Osteocyte (in vitro differentiated cells): ENCODE measurements around the gene TEX28. TPM values are rescaled to one million over a fixed set of nuclear protein-coding genes. Genes with fewer than 3 reads are reported as not detected.
"Not testable (repeated sequence)": the region's sequence is repeated elsewhere in the genome, so short reads cannot be mapped to it uniquely, and the experiment has no call there.

Experiments
- DNase-seq: peaks from one replicate; pipeline ENCODE4 v3.0.0; 2021; ENCODE audit warnings: mixed read lengths; ENCODE audit not compliant: unreplicated experiment; ENCODE audit errors: extremely low spot score
- H3K27ac Mint-ChIP-seq: one replicate; pipeline ENCODE4 v1.8.0; 2021; ENCODE audit warnings: mild to moderate bottlenecking, mixed read lengths; ENCODE audit not compliant: unreplicated experiment
- H3K27me3 Mint-ChIP-seq: one replicate; pipeline ENCODE4 v1.8.0; 2021; ENCODE audit warnings: mixed read lengths; ENCODE audit not compliant: unreplicated experiment
- H3K36me3 Mint-ChIP-seq: one replicate; pipeline ENCODE4 v1.8.0; 2021; ENCODE audit warnings: mixed read lengths; ENCODE audit not compliant: unreplicated experiment
- H3K4me1 Mint-ChIP-seq: one replicate; pipeline ENCODE4 v1.8.0; 2021; ENCODE audit warnings: mixed read lengths; ENCODE audit not compliant: unreplicated experiment
- H3K4me3 Mint-ChIP-seq: one replicate; pipeline ENCODE4 v1.8.0; 2021; ENCODE audit warnings: mild to moderate bottlenecking, moderate library complexity, mixed read lengths; ENCODE audit not compliant: unreplicated experiment
- H3K9me3 Mint-ChIP-seq: one replicate; pipeline ENCODE4 v1.8.0; 2021; ENCODE audit warnings: mixed read lengths; ENCODE audit not compliant: unreplicated experiment
- CTCF ChIP-seq: fragments of 200-600 bp; sonication (generic); IDR thresholded peaks from 2 replicates; pipeline ENCODE4 v1.5.0; 2021; ENCODE audit warnings: antibody characterized with exemption, mild to moderate bottlenecking, moderate library complexity
- total RNA-seq: library from RNA; stranded (reverse); gene quantifications from 2 replicates; pipeline ENCODE4 v1.2.1, GENCODE V29; 2021

TEX28 gene
- total RNA-seq, 1 donor from 2014 or later, result not detected

GRCh38 chrX:154305541-154306205 is 10.7 kb upstream of the TEX28 start:
- no peak overlapping the region for H3K4me3 Mint-ChIP-seq
- H3K36me3 Mint-ChIP-seq, result no peaks in the 10 kb centered on the region
- no peaks in the 10 kb centered on the region for H3K4me1 Mint-ChIP-seq
- no peak overlapping the region for H3K27ac Mint-ChIP-seq
- no peak for DNase-seq
- no peaks in the 10 kb centered on the region for H3K27me3 Mint-ChIP-seq
- TF ChIP-seq CTCF, result no peak
- H3K9me3 Mint-ChIP-seq, result peaks cover 5% of the 10 kb centered on the region

- no peaks in the 10 kb centered on the region for H3K27me3 Mint-ChIP-seq
- H3K4me3 Mint-ChIP-seq, result no peak overlapping the region
- no peak for DNase-seq
- no peak overlapping the region for H3K27ac Mint-ChIP-seq
- TF ChIP-seq CTCF, result no peak
- peaks cover 5% of the 10 kb centered on the region for H3K9me3 Mint-ChIP-seq
- H3K36me3 Mint-ChIP-seq, result no peaks in the 10 kb centered on the region
- no peaks in the 10 kb centered on the region for H3K4me1 Mint-ChIP-seq
Observed at GRCh38 chrX:154304846-154305245, 9.9 kb upstream of the TEX28 start.

- no peak for DNase-seq
- no peak overlapping the region for H3K27ac Mint-ChIP-seq
- no peak overlapping the region for H3K4me3 Mint-ChIP-seq
- H3K27me3 Mint-ChIP-seq, result no peaks in the 10 kb centered on the region
- no peak for TF ChIP-seq CTCF
- no peaks in the 10 kb centered on the region for H3K36me3 Mint-ChIP-seq
- peaks cover 5% of the 10 kb centered on the region for H3K9me3 Mint-ChIP-seq
- H3K4me1 Mint-ChIP-seq, result no peaks in the 10 kb centered on the region
Observed at GRCh38 chrX:154303476-154303875, 8.6 kb upstream of the TEX28 start.

GRCh38 chrX:154302998-154303397 is 8.1 kb upstream of the TEX28 start:
- H3K36me3 Mint-ChIP-seq, H3K27me3 Mint-ChIP-seq, DNase-seq, H3K9me3 Mint-ChIP-seq, H3K4me1 Mint-ChIP-seq, H3K4me3 Mint-ChIP-seq, H3K27ac Mint-ChIP-seq: not testable (repeated sequence)

- Mint-ChIP-seq H3K27me3 (no peaks in the 10 kb centered on the region), H3K9me3 (peaks cover 4% of the 10 kb centered on the region), H3K4me1 (no peaks in the 10 kb centered on the region), H3K36me3 (no peaks in the 10 kb centered on the region), H3K4me3 (no peak overlapping the region), H3K27ac (no peak overlapping the region)
- no peak for TF ChIP-seq CTCF
- no peak for DNase-seq
Observed at GRCh38 chrX:154300816-154301215, 5.9 kb upstream of the TEX28 start.

GRCh38 chrX:154298312-154298711 is 3.4 kb upstream of the TEX28 start:
- Mint-ChIP-seq H3K4me3 (no peak overlapping the region), H3K9me3 (peaks cover 4% of the 10 kb centered on the region), H3K27ac (no peak overlapping the region), H3K36me3 (no peaks in the 10 kb centered on the region), H3K27me3 (no peaks in the 10 kb centered on the region), H3K4me1 (no peaks in the 10 kb centered on the region)
- DNase-seq, result no peak
- TF ChIP-seq CTCF, result no peak
